K562 (cell line): ENCODE results near the gene COQ7. TPM values are rescaled to one million over a fixed set of nuclear protein-coding genes. Genes with fewer than 3 reads are reported as not detected.

Experiments used
- ATAC-seq: fragments of 200-7000 bp; cut with Tn5 transposase; 3 replicates; pipeline ENCODE4 v1.9.1; 2020; ENCODE audit warnings: moderate library complexity
- BruUV-seq: library from RNA; stranded (reverse); fragments of 400-500 nt; replicated peaks from 2 replicates; lab custom pipeline; 2021; lab: Mats Ljungman, UMichigan
- CTCF ChIA-PET: fragments of 300-600 bp; formaldehyde crosslinking; extraction: SDS; loops from one replicate; lab custom pipeline; 2021; ENCODE audit warnings: low intra/inter-chr PET ratio; lab: Yijun Ruan, JAX
- POLR2A ChIA-PET: fragments of 300-600, 350-650 bp; sonication (Branson Sonifier 250); formaldehyde crosslinking; extraction: SDS; loops from one replicate; lab custom pipeline; 2021; ENCODE audit warnings: antibody characterized with exemption, inconsistent platforms; lab: Yijun Ruan, JAX
- DNase-seq, 4 experiments: peaks; one replicate each; pipeline versions ENCODE4 v3.0.0 to v3.0.0-alpha.2; 2011 to 2018; ENCODE audit warnings: low spot score in 3 of 4, mixed read lengths in 3 of 4; ENCODE audit errors: extremely low read depth in 1 of 4
- FAIRE-seq: peaks from 2 replicates; lab custom pipeline; 2011; peaks lifted over from hg19 to GRCh38; lab: Jason Lieb, UNC
- H2AFZ ChIP-seq: 2 replicates; pipeline ENCODE4 v1.6.0; 2011; ENCODE audit warnings: low read depth, low read length, control low read depth, inconsistent platforms
- H3K27ac ChIP-seq: fragments of 200-600 bp; 3 replicates; pipeline ENCODE4 v1.8.0; 2011; ENCODE audit warnings: low read depth, mild to moderate bottlenecking, control low read depth, inconsistent platforms, low read length, moderate library complexity, mixed read lengths; ENCODE audit errors: extremely low read depth
- H3K27me3 ChIP-seq, 2 experiments: fragments of 300-600 bp in 1 of 2; 2 replicates in 1 of 2; 3 replicates in 1 of 2; pipeline versions ENCODE4 v1.6.0 to v1.8.0; 2011; ENCODE audit warnings: inconsistent platforms in 2 of 2, low read length in 2 of 2, mild to moderate bottlenecking in 1 of 2, mixed read lengths in 1 of 2, moderate library complexity in 1 of 2; ENCODE audit not compliant: control insufficient read depth in 2 of 2, insufficient read depth in 2 of 2
- H3K36me3 ChIP-seq: fragments of 300-600 bp; 3 replicates; pipeline ENCODE4 v1.8.0; 2011; ENCODE audit warnings: mild to moderate bottlenecking, low read length, inconsistent platforms; ENCODE audit not compliant: control insufficient read depth, insufficient read depth
- H3K4me1 ChIP-seq, 2 experiments: fragments of 200-600 bp in 1 of 2; replicated peaks in 1 of 2; 2 replicates in 1 of 2; 3 replicates in 1 of 2; pipeline versions ENCODE4 v1.5.1 to v1.8.0; 2011; ENCODE audit warnings: inconsistent platforms in 2 of 2, low read length in 2 of 2, mild to moderate bottlenecking in 1 of 2, mixed read lengths in 1 of 2, moderate library complexity in 1 of 2; ENCODE audit not compliant: control insufficient read depth in 2 of 2, insufficient read depth in 2 of 2
- H3K4me2 ChIP-seq: 2 replicates; pipeline ENCODE4 v1.6.1; 2011; ENCODE audit warnings: low read length, control low read depth, inconsistent platforms, mixed read lengths; ENCODE audit not compliant: insufficient read depth
- H3K4me3 ChIP-seq: fragments of 200-600 bp; sonication (generic), shearing (Covaris generic); 2 replicates; pipeline ENCODE4 v1.5.1; 2016; ENCODE audit warnings: control low read depth, inconsistent platforms
- H3K79me2 ChIP-seq: fragments of 200-600 bp; 3 replicates; pipeline ENCODE4 v1.8.0; 2011; ENCODE audit warnings: low read length, inconsistent platforms; ENCODE audit not compliant: control insufficient read depth, insufficient read depth
- H3K9ac ChIP-seq, 2 experiments: 2 replicates each; pipeline versions ENCODE4 v1.6.0 to v1.6.1; 2011; ENCODE audit warnings: low read depth in 2 of 2, low read length in 2 of 2, control low read depth in 1 of 2, inconsistent platforms in 1 of 2, mild to moderate bottlenecking in 1 of 2, mixed read lengths in 1 of 2; ENCODE audit not compliant: insufficient read depth in 1 of 2
- H3K9me1 ChIP-seq: one replicate; pipeline ENCODE4 v1.6.0; 2011; ENCODE audit warnings: inconsistent platforms, mild to moderate bottlenecking, low read length, moderate library complexity; ENCODE audit not compliant: control insufficient read depth, insufficient read depth
- H3K9me3 ChIP-seq: replicated peaks from 2 replicates; pipeline ENCODE4 v1.5.1; 2011; ENCODE audit warnings: low read depth, low read length, inconsistent platforms; ENCODE audit not compliant: control insufficient read depth, insufficient read depth
- H4K20me1 ChIP-seq: replicated peaks from 2 replicates; pipeline ENCODE4 v1.6.1; 2011; ENCODE audit warnings: low read length, inconsistent platforms, mixed read lengths; ENCODE audit not compliant: control insufficient read depth, insufficient read depth
- CAMTA2 ChIP-seq: fragments of 250-450 bp; sonication (Bioruptor Pico); conservative IDR thresholded peaks from 2 replicates; pipeline ENCODE4 v1.5.1; 2022
- FOXA3 ChIP-seq, 2 experiments: fragments of 450-650 bp in 1 of 2; sonication (generic) in 1 of 2; formaldehyde crosslinking; IDR thresholded peaks in 1 of 2; conservative IDR thresholded peaks in 1 of 2; 2 replicates each; pipeline versions ENCODE4 v1.4.0 to v1.8.0; 2020 to 2022; ENCODE audit warnings: mild to moderate bottlenecking in 2 of 2, missing genetic modification reagents in 1 of 2
- FOXJ2 ChIP-seq: fragments of 200-800 bp; sonication (Bioruptor generic); IDR thresholded peaks from 2 replicates; pipeline ENCODE4 v1.6.1; 2016; ENCODE audit warnings: missing genetic modification characterization, missing compliant biosample characterization
- GTF2F1 ChIP-seq: IDR thresholded peaks from 2 replicates; pipeline ENCODE4 v1.6.1; 2011; ENCODE audit warnings: low read depth, low read length, improper control_type of control experiment
- KLF16 ChIP-seq: IDR thresholded peaks from 2 replicates; pipeline ENCODE4 v1.6.1; 2016; ENCODE audit warnings: antibody characterized with exemption
- MYBL2 ChIP-seq, 2 experiments: fragments of 450-650 bp in 1 of 2; sonication (generic) in 1 of 2; formaldehyde crosslinking in 1 of 2; IDR thresholded peaks; 2 replicates each; pipeline versions ENCODE4 v1.6.1 to v1.8.1; 2017 to 2022; ENCODE audit warnings: borderline replicate concordance in 1 of 2, inconsistent platforms in 1 of 2, low read depth in 1 of 2, mild to moderate bottlenecking in 1 of 2, missing genetic modification reagents in 1 of 2, moderate library complexity in 1 of 2
- NR2C1 ChIP-seq, 2 experiments: fragments of 450-650 bp; IDR thresholded peaks; 2 replicates each; pipeline ENCODE4 v1.6.1; 2017; ENCODE audit warnings: mild to moderate bottlenecking in 2 of 2, antibody characterized with exemption in 1 of 2, inconsistent platforms in 1 of 2, missing compliant biosample characterization in 1 of 2, missing genetic modification characterization in 1 of 2
- PCBP2 ChIP-seq: fragments of 200-400 bp; formaldehyde crosslinking; IDR thresholded peaks from 2 replicates; pipeline ENCODE4 v1.6.1; 2018; ENCODE audit warnings: low read length, low read depth, mild to moderate bottlenecking, moderate library complexity; ENCODE audit not compliant: poor library complexity, severe bottlenecking
- PHF21A ChIP-seq: fragments of 450-650 bp; IDR thresholded peaks from 2 replicates; pipeline ENCODE4 v1.6.1; 2017; ENCODE audit warnings: low read depth, borderline replicate concordance
- POLR2G ChIP-seq: fragments of 200-400 bp; formaldehyde crosslinking; IDR thresholded peaks from 2 replicates; pipeline ENCODE4 v1.6.1; 2017; ENCODE audit warnings: low read depth, mild to moderate bottlenecking, antibody characterized with exemption, low read length, moderate library complexity
- RBM25 ChIP-seq: fragments of 200-400 bp; formaldehyde crosslinking; IDR thresholded peaks from 2 replicates; pipeline ENCODE4 v1.6.1; 2018; ENCODE audit warnings: low read length, low read depth, moderate library complexity; ENCODE audit not compliant: severe bottlenecking
- SAFB ChIP-seq: fragments of 200-400 bp; formaldehyde crosslinking; IDR thresholded peaks from 2 replicates; pipeline ENCODE4 v1.6.1; 2017; ENCODE audit warnings: low read depth, low read length, borderline replicate concordance
- ZNF644 ChIP-seq: fragments of 200-800 bp; sonication (Bioruptor generic); IDR thresholded peaks from 2 replicates; pipeline ENCODE4 v1.6.1; 2016; ENCODE audit warnings: low read depth, missing genetic modification characterization, missing compliant biosample characterization
- ZNF780A ChIP-seq: fragments of 250-450 bp; sonication (Bioruptor Pico); IDR thresholded peaks from 2 replicates; pipeline ENCODE4 v1.5.0; 2021; ENCODE audit warnings: mild to moderate bottlenecking
- WGBS: fragments of 100-300 bp; shearing (Covaris generic); methylation state at CpG from one replicate; pipeline ENCODE4 v1.1.6; 2016; ENCODE audit warnings: low coverage, mixed read lengths; ENCODE audit not compliant: insufficient coverage; ENCODE audit errors: missing lambda C conversion rate; 5-methylcytosine and 5-hydroxymethylcytosine counted together
- in situ Hi-C: fragments of 300-500 bp; cut with MboI; formaldehyde crosslinking; loops from 4 replicates; pipeline ENCODE4 v1.15.0; 2018; ENCODE audit warnings: inconsistent platforms, mixed read lengths
- intact Hi-C: fragments of 100-400 bp; cut with micrococcal nuclease; formaldehyde crosslinking; loops from 2 replicates; pipeline ENCODE4 v1.14.2; 2022
- polyA plus RNA-seq, 8 experiments: library from polyadenylated mRNA; depleted of rRNA in 4 of 8; stranded (reverse) in 5 of 8; unstranded in 3 of 8; fragments of >200 nt; fragmentation: Nextera tagmentation in 2 of 8; fragmentation: Illumina TruSeq in 1 of 8; extraction: Ambion mirVana in 2 of 8; extraction: Trizol in 1 of 8; gene quantifications; 2 replicates each; pipeline versions ENCODE4 v1.2.1 to v1.2.3, GENCODE V29; 2011 to 2014; ENCODE audit warnings: inconsistent platforms in 1 of 8, missing spikeins in 1 of 8
- total RNA-seq, 7 experiments: library from RNA; depleted of rRNA in 6 of 7; stranded (reverse); fragments of >200 nt in 6 of 7; fragmentation: Illumina TruSeq in 2 of 7; extraction: Trizol in 2 of 7; gene quantifications; 2 replicates each; pipeline versions ENCODE4 v1.2.1 to v1.2.3, GENCODE V29; 2011 to 2021; ENCODE audit warnings: low replicate concordance in 1 of 7

Gene COQ7
- total and polyA plus RNA-seq, 9 of the 15 experiments (the other 6 are each of a cell fraction or from before 2014, with no cell fraction given): 2.3 to 26.1 (median 15.2) TPM

- no peak for TF ChIP-seq KLF16
- no peak for TF ChIP-seq PHF21A
- no peak for TF ChIP-seq NR2C1 (IDR thresholded peaks at IDR 0.05)
- TF ChIP-seq NR2C1 (tag; IDR thresholded peaks at IDR 0.05): no peak
- TF ChIP-seq MYBL2 (IDR thresholded peaks at IDR 0.05; ENCODE audit: low read depth): no peak
- TF ChIP-seq MYBL2 (CRISPR knock-in tag; IDR thresholded peaks at IDR 0.05; ENCODE audit: borderline replicate concordance): no peak
- TF ChIP-seq FOXJ2 (tag): no peak
- TF ChIP-seq CAMTA2: no peak
- TF ChIP-seq ZNF780A (CRISPR knock-in tag): no peak
- no peak for TF ChIP-seq ZNF644
- TF ChIP-seq POLR2G: no peak
- no peak for TF ChIP-seq RBM25
- no peak for TF ChIP-seq FOXA3 (CRISPR knock-in tag; conservative IDR thresholded peaks at IDR 0.05 in 1 of 2, IDR thresholded peaks at IDR 0.05 in 1 of 2)
- TF ChIP-seq GTF2F1: no peak
- TF ChIP-seq PCBP2: no peak
- TF ChIP-seq SAFB: no peak
- Histone ChIP-seq H3K4me3 (no peak overlapping the region), H4K20me1 (no peaks in the 10 kb centered on the region), H3K4me2 (no peak overlapping the region), H3K36me3 (no peaks in the 10 kb centered on the region), H3K27me3 (no peaks in the 10 kb centered on the region), H2AFZ (no peak overlapping the region), H3K9ac (no peak overlapping the region), H3K9me1 (no peaks in the 10 kb centered on the region), H3K9me3 (0 out of 2 replicates have a peak, but pooled peaks cover 3% of the 10 kb centered on the region), H3K4me1 (peaks cover 4 to 7% of the 10 kb centered on the region in 2 experiments; a peak in 3 of 5 replicates), H3K27ac (no peak overlapping the region), H3K79me2 (no peaks in the 10 kb centered on the region)
- no peak for DNase-seq
- in situ Hi-C loops (no loop called here), intact Hi-C loops (no loop called here)
- no peak for ATAC-seq
- 50% methylated on average over 6 of the region's 6 CpGs for WGBS
- CTCF ChIA-PET: no interaction called here
- no TSS peak for BruUV-seq
- FAIRE-seq: no peak
- POLR2A ChIA-PET: interaction anchor here (1.1 to 1.8 kb wide), 3 partner anchors 11 to 20 kb away, joined by 3 to 5 read pairs (median 4); no protein-coding TSS in a partner anchor
Measured at GRCh38 chr16:19123535-19124178, 56.2 kb downstream of the COQ7 start.
